H9 (cell line): ENCODE data around the gene FBXL14. TPM values are rescaled to one million over a fixed set of nuclear protein-coding genes. Genes with fewer than 3 reads are reported as not detected.

Source experiments
- DNase-seq: peaks from one replicate; pipeline ENCODE4 v3.0.0-alpha.2; 2017
- H2AFZ ChIP-seq: one replicate; pipeline ENCODE4 v1.6.1; 2013; ENCODE audit warnings: mild to moderate bottlenecking, low read length, control low read depth, moderate library complexity
- H2AK5ac ChIP-seq: 2 replicates; pipeline ENCODE4 v1.6.1; 2013; ENCODE audit warnings: low read length, control low read depth, mixed read lengths; ENCODE audit not compliant: insufficient read length
- H2BK120ac ChIP-seq: one replicate; pipeline ENCODE4 v1.6.1; 2013; ENCODE audit warnings: low read depth, mild to moderate bottlenecking, low read length, control low read depth, inconsistent platforms; ENCODE audit not compliant: poor library complexity, severe bottlenecking
- H2BK12ac ChIP-seq: 2 replicates; pipeline ENCODE4 v1.6.1; 2013; ENCODE audit warnings: low read length, control low read depth, mixed read lengths, low read depth; ENCODE audit not compliant: insufficient read length
- H2BK15ac ChIP-seq: 2 replicates; pipeline ENCODE4 v1.6.1; 2013; ENCODE audit warnings: low read depth, low read length, control low read depth
- H2BK20ac ChIP-seq: one replicate; pipeline ENCODE4 v1.6.1; 2013; ENCODE audit warnings: low read depth, mild to moderate bottlenecking, low read length, control low read depth, inconsistent platforms; ENCODE audit not compliant: poor library complexity, severe bottlenecking
- H2BK5ac ChIP-seq: 2 replicates; pipeline ENCODE4 v1.6.1; 2013; ENCODE audit warnings: low read length, control low read depth, mixed read lengths; ENCODE audit not compliant: insufficient read length
- H3K14ac ChIP-seq: 2 replicates; pipeline ENCODE4 v1.6.1; 2013; ENCODE audit warnings: low read length, control low read depth; ENCODE audit not compliant: insufficient read depth
- H3K18ac ChIP-seq: 2 replicates; pipeline ENCODE4 v1.6.1; 2013; ENCODE audit warnings: low read depth, mild to moderate bottlenecking, mixed read lengths, low read length, control low read depth; ENCODE audit not compliant: insufficient read length
- H3K23ac ChIP-seq: 2 replicates; pipeline ENCODE4 v1.6.1; 2013; ENCODE audit warnings: low read length, control low read depth, mixed read lengths, low read depth; ENCODE audit not compliant: insufficient read length
- H3K23me2 ChIP-seq: 2 replicates; pipeline ENCODE4 v1.6.1; 2013; ENCODE audit warnings: low read depth, mild to moderate bottlenecking, mixed read lengths, low read length, control low read depth; ENCODE audit not compliant: insufficient read length, poor library complexity, severe bottlenecking
- H3K27ac ChIP-seq: 2 replicates; pipeline ENCODE4 v1.5.1; 2013; ENCODE audit warnings: low read length, control low read depth, mixed read lengths, low read depth; ENCODE audit not compliant: insufficient read length
- H3K27me3 ChIP-seq: 2 replicates; pipeline ENCODE4 v1.6.1; 2013; ENCODE audit warnings: low read length, control low read depth, inconsistent platforms; ENCODE audit not compliant: insufficient read depth
- H3K4ac ChIP-seq: 2 replicates; pipeline ENCODE4 v1.6.1; 2013; ENCODE audit warnings: low read depth, mild to moderate bottlenecking, control low read depth, inconsistent platforms, low read length, moderate library complexity
- H3K4me1 ChIP-seq: 2 replicates; pipeline ENCODE4 v1.6.1; 2013; ENCODE audit warnings: low read length, control low read depth, inconsistent platforms; ENCODE audit not compliant: insufficient read depth
- H3K4me2 ChIP-seq: 2 replicates; pipeline ENCODE4 v1.6.1; 2013; ENCODE audit warnings: low read length, control low read depth, mixed read lengths; ENCODE audit not compliant: insufficient read length, insufficient read depth
- H3K56ac ChIP-seq: 2 replicates; pipeline ENCODE4 v1.6.1; 2013; ENCODE audit warnings: low read depth, mild to moderate bottlenecking, mixed read lengths, low read length, control low read depth; ENCODE audit not compliant: insufficient read length
- H3K79me1 ChIP-seq: 2 replicates; pipeline ENCODE4 v1.6.1; 2013; ENCODE audit warnings: low read depth, mild to moderate bottlenecking, moderate library complexity, low read length, control low read depth, inconsistent platforms; ENCODE audit not compliant: insufficient read depth, poor library complexity, severe bottlenecking
- H3K79me2 ChIP-seq: 2 replicates; pipeline ENCODE4 v1.6.1; 2013; ENCODE audit warnings: low read length, control low read depth, inconsistent platforms; ENCODE audit not compliant: insufficient read depth
- H3K9ac ChIP-seq: 2 replicates; pipeline ENCODE4 v1.6.1; 2013; ENCODE audit warnings: low read length, control low read depth, mixed read lengths; ENCODE audit not compliant: insufficient read length; ENCODE audit errors: extremely low read depth
- H3K9me3 ChIP-seq: one replicate; pipeline ENCODE4 v1.6.1; 2013; ENCODE audit warnings: low read depth, low read length, inconsistent platforms; ENCODE audit not compliant: control insufficient read depth
- H3T11ph ChIP-seq: one replicate; pipeline ENCODE4 v1.6.1; 2013; ENCODE audit warnings: mild to moderate bottlenecking, low read length, control low read depth, inconsistent platforms
- H4K20me1 ChIP-seq: one replicate; pipeline ENCODE4 v1.6.1; 2013; ENCODE audit not compliant: control insufficient read depth, insufficient read length, insufficient read depth
- H4K5ac ChIP-seq: 2 replicates; pipeline ENCODE4 v1.6.1; 2013; ENCODE audit warnings: low read depth, mild to moderate bottlenecking, mixed read lengths, low read length, control low read depth; ENCODE audit not compliant: insufficient read length
- H4K8ac ChIP-seq: replicated peaks from 2 replicates; pipeline ENCODE4 v1.6.1; 2013; ENCODE audit warnings: low read length, control low read depth, mixed read lengths, low read depth; ENCODE audit not compliant: insufficient read length
- H4K91ac ChIP-seq: 2 replicates; pipeline ENCODE4 v1.6.1; 2013; ENCODE audit warnings: low read depth, mild to moderate bottlenecking, moderate library complexity, mixed read lengths, low read length, control low read depth; ENCODE audit not compliant: insufficient read length
- H3K27ac Mint-ChIP-seq, 3 experiments: 2 replicates in 2 of 3; 3 replicates in 1 of 3; pipeline ENCODE4 v1.8.0; 2020 to 2021; ENCODE audit warnings: mixed read lengths in 3 of 3, mild to moderate bottlenecking in 1 of 3, moderate library complexity in 1 of 3
- H3K27me3 Mint-ChIP-seq: 2 replicates; pipeline ENCODE4 v1.8.0; 2021; ENCODE audit warnings: low read depth, mild to moderate bottlenecking, moderate library complexity, mixed read lengths
- H3K36me3 Mint-ChIP-seq, 3 experiments: 2 replicates in 2 of 3; 3 replicates in 1 of 3; pipeline ENCODE4 v1.8.0; 2020 to 2021; ENCODE audit warnings: low read depth in 3 of 3, mixed read lengths in 3 of 3; ENCODE audit not compliant: insufficient read depth in 1 of 3
- H3K4me1 Mint-ChIP-seq, 2 experiments: 2 replicates each; pipeline ENCODE4 v1.8.0; 2020; ENCODE audit warnings: mixed read lengths in 2 of 2
- H3K4me3 Mint-ChIP-seq, 2 experiments: 2 replicates in 1 of 2; 3 replicates in 1 of 2; pipeline ENCODE4 v1.8.0; 2020 to 2021; ENCODE audit warnings: mild to moderate bottlenecking in 2 of 2, mixed read lengths in 2 of 2, moderate library complexity in 1 of 2
- H3K9me3 Mint-ChIP-seq, 2 experiments: 2 replicates in 1 of 2; 3 replicates in 1 of 2; pipeline ENCODE4 v1.8.0; 2020; ENCODE audit warnings: mild to moderate bottlenecking in 2 of 2, mixed read lengths in 2 of 2, moderate library complexity in 1 of 2
- CTCF ChIP-seq: fragments of 200-600 bp; sonication (generic); conservative IDR thresholded peaks from 3 replicates; pipeline ENCODE4 v1.8.0; 2021; ENCODE audit warnings: antibody characterized with exemption, mild to moderate bottlenecking
- WGBS: extraction: QIAGEN DNeasy Blood & Tissue Kit; methylation state at CpG from one replicate; pipeline ENCODE4 v1.1.7; 2013; ENCODE audit warnings: missing lambda C conversion rate, low lambda C conversion rate, mixed read lengths; ENCODE audit not compliant: insufficient read length; ENCODE audit errors: extremely low coverage; 5-methylcytosine and 5-hydroxymethylcytosine counted together
- total RNA-seq: library from RNA; stranded (reverse); gene quantifications from 2 replicates; pipeline ENCODE4 v1.2.1, GENCODE V29; 2021

FBXL14 gene
- total RNA-seq, 1 experiment from 2014 or later = 15.6 TPM

- no peaks in the 10 kb centered on the region for H3K9me3 ChIP-seq
- H2BK5ac ChIP-seq = no peak overlapping the region
- no peak overlapping the region for H4K5ac ChIP-seq
- H2BK15ac ChIP-seq = no peak overlapping the region
- peak overlapping the region; percentile 63 to 82 for H3K4me3 Mint-ChIP-seq
- H2BK120ac ChIP-seq = no peak overlapping the region
- H3T11ph ChIP-seq = no peak overlapping the region
- H3K18ac ChIP-seq = no peak overlapping the region
- H3K4me1 Mint-ChIP-seq = peaks cover 62 to 72% of the 10 kb centered on the region in 2 experiments
- TF ChIP-seq CTCF = no peak
- no peak overlapping the region for H3K9ac ChIP-seq
- H3K9me3 Mint-ChIP-seq = peaks cover 0 to 1% of the 10 kb centered on the region in 2 experiments; a peak in 3 of 5 replicates
- H4K8ac ChIP-seq = no peak overlapping the region
- WGBS = no CpG with 5 or more reads among the region's 12 CpGs
- no peak overlapping the region for H3K14ac ChIP-seq
- no peak overlapping the region for H2AK5ac ChIP-seq
- H3K27ac ChIP-seq = no peak overlapping the region
- H3K56ac ChIP-seq = no peak overlapping the region
- H3K4me2 ChIP-seq = peak overlapping the region; percentile 78
- peaks cover 5% of the 10 kb centered on the region for H4K20me1 ChIP-seq
- DNase-seq = peak; percentile 85
- H3K36me3 Mint-ChIP-seq = peaks cover 0 to 2% (median 0%) of the 10 kb centered on the region in 3 experiments; a peak in 1 of 7 replicates
- H2AFZ ChIP-seq = no peak overlapping the region
- no peak overlapping the region for H4K91ac ChIP-seq
- H2BK12ac ChIP-seq = no peak overlapping the region
- peaks cover 27% of the 10 kb centered on the region for H3K23me2 ChIP-seq
- no peaks in the 10 kb centered on the region for H3K79me1 ChIP-seq
- H3K4ac ChIP-seq = no peak overlapping the region
- H2BK20ac ChIP-seq = no peak overlapping the region
- H3K27me3 ChIP-seq = peaks cover 25% of the 10 kb centered on the region; the same call in 1 of the 2 replicates
- peak overlapping the region; percentile 17 to 61 (median 20); a peak in 3 of 7 replicates for H3K27ac Mint-ChIP-seq
- H3K23ac ChIP-seq = no peak overlapping the region
- peaks cover 83% of the 10 kb centered on the region for H3K27me3 Mint-ChIP-seq
- no peaks in the 10 kb centered on the region; the same call in 1 of the 2 replicates for H3K79me2 ChIP-seq
- H3K4me1 ChIP-seq = peaks cover 15% of the 10 kb centered on the region
Measured at GRCh38 chr12:1590221-1590979, 4.0 kb downstream of the FBXL14 start.
